HG02870 (cell line): ENCODE results near the gene DIP2C.
A peak's percentile ranks its signal among the peaks of the same experiment; 100 is the strongest.
"Not testable (repeated sequence)": the region's sequence is repeated elsewhere in the genome, so short reads cannot be mapped to it uniquely, and the experiment has no call there.

Source experiments
- ATAC-seq: cut with Tn5 transposase; IDR thresholded peaks from one replicate; pipeline ENCODE4 v1.9.1; 2021; ENCODE audit warnings: mild to moderate bottlenecking, moderate library complexity; ENCODE audit not compliant: unreplicated experiment

Gene DIP2C

GRCh38 chr10:525565-526315, 163.7 kb downstream of the DIP2C start:
- ATAC-seq, result no peak

DNA sequence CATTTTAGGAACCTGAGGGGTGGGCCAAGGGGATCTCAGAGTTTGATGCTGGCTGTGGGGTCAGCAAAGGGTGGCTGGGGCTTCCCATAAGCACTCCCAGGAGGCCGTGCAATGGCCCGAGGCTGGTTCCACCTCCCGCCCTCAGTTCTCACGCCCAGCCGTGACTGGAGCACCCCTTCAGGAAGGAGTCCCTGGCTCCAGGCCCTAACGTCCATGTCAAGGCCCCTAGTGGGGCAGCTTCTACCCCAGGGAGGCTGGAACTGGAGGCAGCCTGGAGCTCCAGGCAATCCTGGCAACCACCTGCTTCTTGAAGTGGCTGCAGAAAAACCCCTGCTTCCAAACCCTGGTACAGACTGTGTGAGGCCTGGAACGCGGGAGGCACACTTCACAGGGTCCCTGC, 165.5 kb downstream of the DIP2C start:
- ATAC-seq, result no peak

DNA sequence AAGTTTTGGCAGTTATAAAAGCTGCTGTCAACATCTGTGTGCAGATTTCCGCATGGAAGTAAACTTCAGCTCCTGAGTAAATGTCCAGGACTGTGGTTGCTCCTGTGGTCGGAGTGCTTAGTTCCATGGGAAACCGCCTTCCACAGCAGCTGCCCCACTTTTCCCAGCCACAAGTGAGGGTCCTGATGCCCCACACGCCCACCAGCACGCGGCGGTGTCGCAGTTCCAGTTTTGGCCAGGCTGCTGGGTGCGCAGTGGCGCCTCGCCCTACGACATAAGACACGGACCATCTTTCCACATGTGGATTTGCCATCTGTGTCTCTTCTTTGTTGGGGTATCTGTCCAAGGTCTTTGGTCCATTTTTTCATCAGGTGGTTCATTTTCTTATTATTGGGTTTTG, 167.1 kb downstream of the DIP2C start:
- no peak for ATAC-seq

- ATAC-seq, result no peak
Measured at GRCh38 chr10:521261-522250, 167.9 kb downstream of the DIP2C start.

GRCh38 chr10:520402-520787, 169.1 kb downstream of the DIP2C start:
- ATAC-seq, result no peak

- ATAC-seq, result no peak
Measured at GRCh38 chr10:519716-520401, 169.6 kb downstream of the DIP2C start.

GRCh38 chr10:519055-519715, 170.3 kb downstream of the DIP2C start:
- no peak for ATAC-seq

- ATAC-seq, result no peak
Measured at GRCh38 chr10:517872-518475, 171.5 kb downstream of the DIP2C start.

DNA sequence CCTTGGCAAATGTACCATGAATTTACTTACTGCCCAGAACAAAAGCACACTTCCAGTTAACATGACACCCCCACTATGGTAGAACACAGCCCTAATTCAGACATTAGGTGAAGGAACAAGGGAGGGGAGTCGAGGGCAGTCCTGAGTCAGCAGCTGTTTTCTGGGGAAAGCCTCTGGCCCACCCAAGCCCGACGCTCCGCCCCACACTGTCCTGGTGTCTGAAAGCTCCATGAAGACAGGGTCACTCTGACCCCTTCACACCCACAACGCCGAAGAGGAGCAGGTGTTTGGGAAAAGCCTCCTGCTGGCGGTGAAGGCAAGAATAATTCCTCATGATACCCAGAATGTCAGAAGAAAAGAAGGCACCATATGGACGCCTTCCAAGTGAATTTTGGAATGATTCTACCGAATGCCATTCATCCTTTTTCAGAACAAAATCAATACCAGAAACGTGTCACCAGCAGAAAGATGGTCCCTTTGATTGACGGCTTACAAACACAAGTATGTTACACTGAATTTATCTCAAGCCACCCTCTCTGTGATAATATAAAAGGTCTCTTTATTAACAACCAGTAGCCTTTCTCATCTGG, 172.1 kb downstream of the DIP2C start:
- no peak for ATAC-seq

- no peak for ATAC-seq
Measured at GRCh38 chr10:516764-517163, 172.7 kb downstream of the DIP2C start.

DNA sequence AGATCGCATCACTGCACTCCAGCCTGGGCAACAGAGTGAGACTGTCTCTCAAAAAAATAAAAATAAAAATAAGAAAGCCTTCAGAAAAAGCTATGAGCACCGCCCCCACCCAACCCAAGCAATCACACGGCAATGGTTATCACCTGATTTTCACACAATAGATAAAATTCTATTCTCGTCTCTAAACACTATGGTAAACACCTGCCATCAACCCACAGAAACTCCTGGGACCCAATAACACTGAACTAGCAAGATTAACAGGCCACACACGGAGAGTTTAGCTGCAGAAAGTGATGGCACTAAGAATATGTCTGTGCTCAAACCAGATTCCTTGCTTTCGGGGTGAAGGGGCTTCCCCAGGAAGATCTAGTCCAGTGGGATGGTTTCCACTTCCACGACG, 173.8 kb downstream of the DIP2C start:
- ATAC-seq, result no peak

GRCh38 chr10:514137-514671, 175.3 kb downstream of the DIP2C start:
- ATAC-seq, result no peak

DNA sequence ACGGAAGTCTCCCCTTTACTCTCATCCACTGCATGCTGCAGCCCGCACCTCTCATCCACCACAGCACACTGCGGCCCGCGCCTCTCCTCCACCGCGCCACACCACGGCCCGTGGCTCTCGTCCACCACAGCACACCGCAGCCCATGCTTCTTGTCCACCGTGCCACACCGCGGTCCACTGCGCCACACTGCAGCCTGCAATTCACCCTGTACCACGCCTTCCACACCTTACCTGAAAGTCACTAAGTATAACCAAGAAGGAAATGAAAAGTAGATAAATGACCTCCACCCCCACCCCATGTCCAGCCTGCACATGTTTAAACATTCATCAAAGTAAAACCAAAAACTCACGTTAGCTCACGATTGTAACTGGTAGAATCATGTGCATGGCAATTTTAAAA, 176.1 kb downstream of the DIP2C start:
- ATAC-seq, result no peak

DNA sequence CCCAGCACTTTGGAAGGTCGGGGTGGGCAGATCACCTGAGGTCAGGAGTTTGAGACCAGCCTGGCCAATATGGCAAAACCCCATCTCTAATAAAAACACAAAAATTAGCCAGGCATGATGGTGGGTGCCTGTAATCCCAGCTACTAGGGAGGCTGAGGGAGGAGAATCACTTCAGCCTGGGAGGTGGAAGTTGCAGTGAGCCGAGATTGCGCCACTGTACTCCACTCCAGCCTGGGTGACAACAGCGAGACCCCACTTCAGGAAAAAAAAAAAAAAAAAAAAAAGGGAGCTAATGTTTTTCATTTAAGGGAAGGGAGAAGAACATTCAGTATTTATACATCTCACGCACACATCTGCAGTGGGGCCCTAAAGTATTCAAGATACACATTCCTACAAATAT, 176.8 kb downstream of the DIP2C start:
- not testable (repeated sequence) for ATAC-seq

DNA sequence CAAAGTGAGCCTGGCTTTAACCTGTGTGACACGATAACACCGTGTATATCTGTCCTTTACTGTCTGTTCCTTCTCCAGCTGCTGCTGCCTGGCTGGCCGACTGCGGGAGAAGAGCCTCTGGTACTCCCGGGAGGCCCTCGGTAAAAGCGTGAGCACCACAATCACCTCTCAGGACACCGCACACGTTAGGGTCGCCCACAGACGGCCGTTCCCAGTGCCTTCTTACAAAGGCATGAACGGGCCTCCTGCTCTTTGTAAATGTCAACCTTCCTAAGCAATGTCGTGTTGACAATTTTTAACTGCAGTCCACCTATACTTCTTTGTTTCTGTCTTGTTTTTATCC, 177.6 kb downstream of the DIP2C start:
- no peak for ATAC-seq

DNA sequence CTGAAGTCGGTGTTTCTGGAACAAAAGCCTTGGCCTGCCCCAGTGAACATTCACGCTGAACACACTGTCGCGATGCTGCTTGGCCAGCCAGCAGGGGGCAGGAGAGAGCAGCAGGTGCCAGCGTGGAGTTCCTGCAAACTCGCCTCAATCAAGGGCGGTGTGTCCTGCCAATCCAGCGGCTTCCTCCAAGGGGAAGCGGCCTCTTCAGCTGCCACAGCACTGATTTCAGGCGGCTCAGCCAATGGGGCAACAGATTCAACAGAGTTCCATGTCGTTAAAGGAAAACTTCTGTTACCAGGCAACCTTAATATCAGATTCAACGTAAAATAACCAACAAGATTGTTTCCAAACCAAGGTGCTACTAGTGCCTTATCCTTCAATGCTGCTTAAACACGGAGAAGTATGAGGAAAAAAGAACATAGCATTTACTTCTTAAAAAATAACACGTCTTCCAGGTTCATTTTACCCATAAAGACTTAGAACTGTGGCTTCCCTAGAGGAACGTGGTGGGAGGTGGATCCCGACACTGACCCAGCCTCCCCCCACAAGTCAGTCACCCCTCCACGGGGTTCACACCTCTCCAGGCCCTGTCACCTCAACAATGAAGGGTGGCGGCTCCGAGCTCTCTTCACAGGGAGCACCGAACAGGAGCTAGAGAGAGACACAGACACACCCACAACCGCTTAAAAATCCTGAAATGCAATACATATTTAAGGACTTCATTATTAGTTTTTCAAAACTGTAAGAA, 178.2 kb downstream of the DIP2C start:
- ATAC-seq, result peak; percentile 58

GRCh38 chr10:510415-510881, 179.0 kb downstream of the DIP2C start:
- no peak for ATAC-seq

DNA sequence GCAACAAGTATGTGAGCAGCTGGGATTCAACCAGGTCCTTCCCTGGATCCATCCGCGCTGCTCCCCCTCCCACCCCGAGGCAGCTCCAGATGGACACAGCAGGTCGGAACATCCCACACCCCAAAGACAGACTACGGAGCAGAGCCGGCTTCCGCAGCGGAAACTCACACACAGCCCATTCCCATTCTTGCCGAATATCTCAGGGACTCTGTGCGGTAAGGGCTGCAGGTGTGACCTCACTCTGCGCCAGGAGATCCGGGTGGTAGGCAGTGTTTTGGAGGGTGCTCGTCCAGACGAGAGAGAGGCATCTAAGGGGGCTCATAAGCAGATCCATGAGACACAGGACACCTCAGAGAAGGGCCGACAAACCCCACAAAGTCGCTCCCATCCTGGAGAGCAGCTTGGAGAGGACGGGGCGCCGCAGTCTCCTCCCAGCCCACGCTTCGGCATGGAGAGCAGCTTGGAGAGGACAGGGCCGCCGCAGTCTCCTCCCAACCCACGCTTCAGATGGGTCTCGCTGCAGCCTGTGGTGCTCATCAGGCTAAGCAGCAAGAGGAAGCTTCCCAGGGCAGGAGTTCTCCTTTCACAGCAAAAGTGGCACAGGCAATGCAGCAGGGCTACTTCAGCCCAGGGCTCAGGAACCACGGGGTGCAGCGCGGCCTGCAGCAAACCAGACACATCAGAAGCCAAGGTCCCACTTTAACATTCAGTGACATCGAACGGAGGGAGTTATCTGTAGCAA, 179.9 kb downstream of the DIP2C start:
- ATAC-seq, result no peak
